Lung (tissue), 12 donors: Measurements from ENCODE around the gene GRIN2A. TPM values are rescaled to one million over a fixed set of nuclear protein-coding genes. Genes with fewer than 3 reads are reported as not detected.

ENCODE experiments used
- ATAC-seq: fragments of 200-7000 bp; cut with Tn5 transposase; one replicate; pipeline ENCODE4 v1.9.1; 2020; ENCODE audit warnings: moderate number of reproducible peaks; ENCODE audit not compliant: insufficient read depth, low FRiP score
- DNase-seq, 3 donors: peaks; one replicate each; pipeline ENCODE4 v3.0.0-alpha.2; 2013 to 2017
- H3K27ac ChIP-seq, 2 donors: one replicate each; pipeline ENCODE4 v1.5.1; 2013; ENCODE audit warnings: mild to moderate bottlenecking in 2 of 2, moderate library complexity in 2 of 2, control low read depth in 1 of 2, inconsistent platforms in 1 of 2, low read depth in 1 of 2, low read length in 1 of 2
- H3K27me3 ChIP-seq, 3 donors: one replicate each; pipeline ENCODE4 v1.5.1; 2013; ENCODE audit warnings: low read length in 2 of 3; ENCODE audit not compliant: control insufficient read depth in 3 of 3, insufficient read depth in 3 of 3
- H3K36me3 ChIP-seq, 4 donors: one replicate each; pipeline ENCODE4 v1.5.1; 2013; ENCODE audit warnings: low read length in 4 of 4, mild to moderate bottlenecking in 1 of 4, moderate library complexity in 1 of 4; ENCODE audit not compliant: control insufficient read depth in 4 of 4, insufficient read depth in 4 of 4
- H3K4me1 ChIP-seq, 5 donors: one replicate each; pipeline ENCODE4 v1.5.1; 2013; ENCODE audit warnings: low read length in 5 of 5, mild to moderate bottlenecking in 2 of 5, moderate library complexity in 1 of 5; ENCODE audit not compliant: control insufficient read depth in 5 of 5, insufficient read depth in 5 of 5
- H3K4me3 ChIP-seq: one replicate; pipeline ENCODE4 v1.5.1; 2013; ENCODE audit warnings: mild to moderate bottlenecking, control low read depth, moderate library complexity
- H3K9ac ChIP-seq, 2 donors: one replicate each; pipeline ENCODE4 v1.5.1; 2013; ENCODE audit warnings: low read length in 2 of 2, control low read depth in 1 of 2; ENCODE audit not compliant: insufficient read depth in 1 of 2
- H3K9me3 ChIP-seq, 4 donors: one replicate each; pipeline ENCODE4 v1.5.1; 2013; ENCODE audit warnings: low read length in 3 of 4, mild to moderate bottlenecking in 1 of 4, moderate library complexity in 1 of 4; ENCODE audit not compliant: control insufficient read depth in 4 of 4, insufficient read depth in 3 of 4
- CTCF ChIP-seq: IDR thresholded peaks from 2 replicates; pipeline ENCODE4 v1.5.1; 2012; ENCODE audit warnings: mild to moderate bottlenecking; ENCODE audit errors: control extremely low read depth, extremely low read depth
- WGBS, 2 donors: extraction: QIAGEN DNeasy Blood & Tissue Kit; methylation state at CpG; one replicate each; pipeline ENCODE4 v1.1.7; 2013; 5-methylcytosine and 5-hydroxymethylcytosine counted together
- polyA plus RNA-seq, 2 donors: library from polyadenylated mRNA; stranded (reverse); fragments of 200-250 nt; gene quantifications; one replicate each; pipeline ENCODE4 v1.2.1, GENCODE V29; 2013
- total RNA-seq, 2 donors: library from RNA; depleted of rRNA in 1 of 2; stranded (reverse); fragments of >200 nt in 1 of 2; gene quantifications; one replicate each; pipeline ENCODE4 v1.2.1, GENCODE V29; 2014 to 2021
- donor health status: control.
- donor health status: control.
- donor health status: Bipolar disorder and iron deficiency.
- donor health status: healthy.
- donor health status: DM: yes; HTN: yes; CAD: no.

GRIN2A gene
- total and polyA plus RNA-seq, 4 donors, result 0.02 to 0.37 (median 0.10) TPM

- no peak overlapping the region for H3K4me3 ChIP-seq
- H3K9me3 ChIP-seq, result peaks cover 0 to 3% (median 0%) of the 10 kb centered on the region in 4 donors
- no peaks in the 10 kb centered on the region for H3K27me3 ChIP-seq
- ATAC-seq (no peak), DNase-seq (no peak)
- TF ChIP-seq CTCF, result no peak
- no peak overlapping the region for H3K9ac ChIP-seq
- 74 to 75% methylated on average over 3 of the region's 3 CpGs for WGBS, 2 donors
- H3K36me3 ChIP-seq, result no peaks in the 10 kb centered on the region
- no peaks in the 10 kb centered on the region for H3K4me1 ChIP-seq
- H3K27ac ChIP-seq, result no peak overlapping the region
Measured at GRCh38 chr16:10069374-10069773, 112.9 kb downstream of the GRIN2A start.

GRCh38 chr16:10067835-10068234, 114.4 kb downstream of the GRIN2A start:
- Histone ChIP-seq H3K9me3 (peaks cover 0 to 4% (median 0%) of the 10 kb centered on the region in 4 donors), H3K4me3 (no peak overlapping the region), H3K27me3 (no peaks in the 10 kb centered on the region), H3K4me1 (no peaks in the 10 kb centered on the region), H3K27ac (no peak overlapping the region), H3K36me3 (no peaks in the 10 kb centered on the region), H3K9ac (no peak overlapping the region)
- WGBS, 2 donors, result 52 to 84% methylated on average over 2 of the region's 2 CpGs
- no peak for TF ChIP-seq CTCF
- DNase-seq, result no peak
- ATAC-seq, result no peak

GRCh38 chr16:10067406-10067805, 114.8 kb downstream of the GRIN2A start:
- H3K36me3 ChIP-seq, result no peaks in the 10 kb centered on the region
- no peaks in the 10 kb centered on the region for H3K27me3 ChIP-seq
- H3K4me1 ChIP-seq, result no peaks in the 10 kb centered on the region
- DNase-seq (no peak), ATAC-seq (no peak)
- no peak overlapping the region for H3K9ac ChIP-seq
- H3K9me3 ChIP-seq, result peaks cover 0 to 4% (median 0%) of the 10 kb centered on the region in 4 donors
- 64 to 90% methylated on average over 4 of the region's 4 CpGs for WGBS, 2 donors
- no peak overlapping the region for H3K27ac ChIP-seq
- H3K4me3 ChIP-seq, result no peak overlapping the region
- TF ChIP-seq CTCF, result no peak

- H3K9ac ChIP-seq, result no peak overlapping the region
- H3K4me3 ChIP-seq, result no peak overlapping the region
- no peaks in the 10 kb centered on the region for H3K4me1 ChIP-seq
- no peaks in the 10 kb centered on the region for H3K36me3 ChIP-seq
- 64 to 71% methylated on average over 4 of the region's 4 CpGs for WGBS, 2 donors
- no peak for TF ChIP-seq CTCF
- no peak overlapping the region for H3K27ac ChIP-seq
- ATAC-seq (no peak), DNase-seq (no peak)
- no peaks in the 10 kb centered on the region for H3K27me3 ChIP-seq
- H3K9me3 ChIP-seq, result peaks cover 0 to 4% (median under 1%) of the 10 kb centered on the region in 4 donors
Measured at GRCh38 chr16:10065019-10065418, 117.2 kb downstream of the GRIN2A start.
